Vagina (tissue), 2 donors: Measurements from ENCODE around the gene ABCB4. TPM values are rescaled to one million over a fixed set of nuclear protein-coding genes. Genes with fewer than 3 reads are reported as not detected.
A peak's percentile ranks its signal among the peaks of the same experiment; 100 is the strongest.

ENCODE experiments used
- DNase-seq, 2 donors: peaks; one replicate each; pipeline ENCODE4 v3.0.0-alpha.2; 2017; ENCODE audit errors: extremely low spot score in 2 of 2
- H3K27ac ChIP-seq: fragments of 200-600 bp; sonication (generic); one replicate; pipeline ENCODE4 v1.5.1; 2019
- H3K27me3 ChIP-seq: fragments of 200-600 bp; sonication (generic); one replicate; pipeline ENCODE4 v1.5.1; 2019
- H3K36me3 ChIP-seq, 2 donors: fragments of 200-600 bp; sonication (generic); one replicate each; pipeline ENCODE4 v1.5.1; 2017 to 2019
- H3K4me1 ChIP-seq: fragments of 200-600 bp; sonication (generic); one replicate; pipeline ENCODE4 v1.5.1; 2019
- H3K4me3 ChIP-seq, 2 donors: fragments of 200-600 bp; sonication (generic); 1 replicate in 1 of 2; 2 replicates in 1 of 2; pipeline ENCODE4 v1.5.1; 2016 to 2019
- H3K9me3 ChIP-seq: fragments of 200-600 bp; sonication (generic); one replicate; pipeline ENCODE4 v1.5.1; 2019
- POLR2A ChIP-seq, 2 donors: fragments of 450-650 bp; IDR thresholded peaks; one replicate each; pipeline ENCODE4 v1.6.1; 2017; ENCODE audit warnings: antibody characterized with exemption in 2 of 2, mild to moderate bottlenecking in 2 of 2, moderate library complexity in 2 of 2
- POLR2AphosphoS5 ChIP-seq, 2 donors: sonication (generic); formaldehyde crosslinking; IDR thresholded peaks; one replicate each; pipeline ENCODE4 v1.9.0; 2017; ENCODE audit warnings: antibody characterized with exemption in 2 of 2, mild to moderate bottlenecking in 2 of 2, low read depth in 1 of 2; ENCODE audit not compliant: insufficient read depth in 1 of 2
- intact Hi-C: fragments of 100-400 bp; cut with DNase I; formaldehyde crosslinking; loops from one replicate; pipeline ENCODE4 v1.15.1; 2023
- total RNA-seq: library from RNA; depleted of rRNA; stranded (reverse); fragments of >200 nt; gene quantifications from one replicate; pipeline ENCODE4 v1.2.3, GENCODE V29; 2016
- TF ChIP-seq, protein P1 (sequence below), 3 experiments: fragments of 450-650 bp in 2 of 3; fragments of 200-600 bp in 1 of 3; sonication (generic) in 1 of 3; IDR thresholded peaks; one replicate each; pipeline ENCODE4 v1.5.1; 2017 to 2019; ENCODE audit warnings: antibody characterized with exemption in 3 of 3, mild to moderate bottlenecking in 2 of 3, moderate library complexity in 2 of 3

Gene ABCB4
- total RNA-seq, 1 donor from 2014 or later = 0.49 TPM

DNA sequence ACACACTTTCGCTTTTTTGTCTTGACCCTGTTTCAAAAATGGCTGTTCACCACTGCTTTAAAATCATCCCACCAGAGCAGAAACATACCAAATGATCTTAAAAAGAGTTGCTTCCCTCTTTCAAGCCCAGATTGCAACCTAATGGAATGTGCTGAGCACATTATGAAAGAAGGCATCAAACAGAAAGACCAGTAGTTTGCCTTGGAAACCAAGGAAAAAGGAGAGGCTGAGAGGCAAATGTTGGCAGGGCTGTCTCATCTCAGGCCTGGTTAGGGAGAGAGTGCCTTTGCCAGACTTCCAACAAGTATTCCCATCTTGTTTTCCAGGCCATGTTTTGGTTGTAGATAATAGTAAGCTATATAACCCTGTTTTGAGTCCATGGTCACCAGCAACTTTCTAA, 64.3 kb downstream of the ABCB4 start:
- Histone ChIP-seq H3K27ac (no peak overlapping the region), H3K36me3 (no peaks in the 10 kb centered on the region), H3K4me3 (no peak overlapping the region), H3K9me3 (no peaks in the 10 kb centered on the region), H3K4me1 (peaks cover 20% of the 10 kb centered on the region), H3K27me3 (no peaks in the 10 kb centered on the region)
- no peak for DNase-seq
- intact Hi-C loops = no loop called here
- TF ChIP-seq POLR2A (IDR thresholded peaks at IDR 0.05) (no peak), POLR2AphosphoS5 (IDR thresholded peaks at IDR 0.05; ENCODE audit: insufficient read depth in 1 of 2, low read depth in 1 of 2) (no peak)
- TF ChIP-seq, protein P1, sequence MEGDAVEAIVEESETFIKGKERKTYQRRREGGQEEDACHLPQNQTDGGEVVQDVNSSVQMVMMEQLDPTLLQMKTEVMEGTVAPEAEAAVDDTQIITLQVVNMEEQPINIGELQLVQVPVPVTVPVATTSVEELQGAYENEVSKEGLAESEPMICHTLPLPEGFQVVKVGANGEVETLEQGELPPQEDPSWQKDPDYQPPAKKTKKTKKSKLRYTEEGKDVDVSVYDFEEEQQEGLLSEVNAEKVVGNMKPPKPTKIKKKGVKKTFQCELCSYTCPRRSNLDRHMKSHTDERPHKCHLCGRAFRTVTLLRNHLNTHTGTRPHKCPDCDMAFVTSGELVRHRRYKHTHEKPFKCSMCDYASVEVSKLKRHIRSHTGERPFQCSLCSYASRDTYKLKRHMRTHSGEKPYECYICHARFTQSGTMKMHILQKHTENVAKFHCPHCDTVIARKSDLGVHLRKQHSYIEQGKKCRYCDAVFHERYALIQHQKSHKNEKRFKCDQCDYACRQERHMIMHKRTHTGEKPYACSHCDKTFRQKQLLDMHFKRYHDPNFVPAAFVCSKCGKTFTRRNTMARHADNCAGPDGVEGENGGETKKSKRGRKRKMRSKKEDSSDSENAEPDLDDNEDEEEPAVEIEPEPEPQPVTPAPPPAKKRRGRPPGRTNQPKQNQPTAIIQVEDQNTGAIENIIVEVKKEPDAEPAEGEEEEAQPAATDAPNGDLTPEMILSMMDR (IDR thresholded peaks at IDR 0.05) = no peak

DNA sequence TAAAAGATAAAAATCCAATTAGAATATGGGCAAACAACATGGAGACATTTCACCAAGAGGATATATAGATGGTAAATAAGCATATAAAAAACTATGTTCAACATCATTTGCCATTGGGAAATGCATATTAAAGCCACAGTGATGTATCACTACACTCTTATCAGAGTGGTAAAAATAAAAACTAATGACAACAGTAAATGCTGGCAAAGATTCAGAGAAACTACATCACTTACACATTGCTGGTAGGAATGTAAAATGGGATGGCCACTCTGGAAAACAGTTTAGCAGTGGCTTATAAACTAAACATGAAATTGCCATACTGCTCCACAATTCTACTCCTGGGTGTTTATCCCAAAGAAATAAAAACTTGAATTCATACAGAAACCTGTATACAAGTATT, 70.8 kb downstream of the ABCB4 start:
- no peaks in the 10 kb centered on the region for H3K27me3 ChIP-seq
- intact Hi-C loops = no loop called here
- DNase-seq = no peak
- no peaks in the 10 kb centered on the region for H3K4me1 ChIP-seq
- no peak overlapping the region for H3K27ac ChIP-seq
- H3K4me3 ChIP-seq = no peak overlapping the region
- no peaks in the 10 kb centered on the region for H3K9me3 ChIP-seq
- no peaks in the 10 kb centered on the region for H3K36me3 ChIP-seq
- TF ChIP-seq, protein P1 (IDR thresholded peaks at IDR 0.05) = no peak
- no peak for TF ChIP-seq POLR2A (IDR thresholded peaks at IDR 0.05)
- TF ChIP-seq POLR2AphosphoS5 (IDR thresholded peaks at IDR 0.05; ENCODE audit: insufficient read depth in 1 of 2, low read depth in 1 of 2) = no peak

DNA sequence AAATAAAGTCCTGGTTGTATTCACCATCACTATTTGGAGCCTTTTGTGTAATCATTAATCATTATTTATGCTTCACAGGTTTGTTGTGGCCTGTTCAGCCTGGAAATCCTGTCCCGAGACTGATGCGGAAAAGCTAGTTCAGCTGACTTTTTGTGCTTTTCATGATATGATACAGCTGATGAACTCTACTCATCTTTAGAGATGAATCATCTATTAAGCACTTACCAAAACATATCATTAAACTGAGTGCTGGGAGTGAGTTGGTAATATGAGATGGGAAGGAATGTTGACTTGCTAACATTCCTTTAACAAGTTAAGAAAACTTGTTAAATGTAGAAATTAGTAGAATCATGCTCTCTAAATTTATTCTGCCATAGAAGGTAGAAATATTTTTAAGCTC, 77.0 kb downstream of the ABCB4 start:
- DNase-seq = no peak
- Histone ChIP-seq H3K9me3 (no peaks in the 10 kb centered on the region), H3K36me3 (peaks cover 0 to 21% of the 10 kb centered on the region in 2 donors), H3K27me3 (no peaks in the 10 kb centered on the region), H3K4me3 (no peak overlapping the region), H3K4me1 (peaks cover 9% of the 10 kb centered on the region), H3K27ac (no peak overlapping the region)
- TF ChIP-seq POLR2AphosphoS5 (IDR thresholded peaks at IDR 0.05; ENCODE audit: insufficient read depth in 1 of 2, low read depth in 1 of 2) = peak in 1 of 2 donors; percentile 31
- no peak for TF ChIP-seq POLR2A (IDR thresholded peaks at IDR 0.05)
- intact Hi-C loops = no loop called here

DNA sequence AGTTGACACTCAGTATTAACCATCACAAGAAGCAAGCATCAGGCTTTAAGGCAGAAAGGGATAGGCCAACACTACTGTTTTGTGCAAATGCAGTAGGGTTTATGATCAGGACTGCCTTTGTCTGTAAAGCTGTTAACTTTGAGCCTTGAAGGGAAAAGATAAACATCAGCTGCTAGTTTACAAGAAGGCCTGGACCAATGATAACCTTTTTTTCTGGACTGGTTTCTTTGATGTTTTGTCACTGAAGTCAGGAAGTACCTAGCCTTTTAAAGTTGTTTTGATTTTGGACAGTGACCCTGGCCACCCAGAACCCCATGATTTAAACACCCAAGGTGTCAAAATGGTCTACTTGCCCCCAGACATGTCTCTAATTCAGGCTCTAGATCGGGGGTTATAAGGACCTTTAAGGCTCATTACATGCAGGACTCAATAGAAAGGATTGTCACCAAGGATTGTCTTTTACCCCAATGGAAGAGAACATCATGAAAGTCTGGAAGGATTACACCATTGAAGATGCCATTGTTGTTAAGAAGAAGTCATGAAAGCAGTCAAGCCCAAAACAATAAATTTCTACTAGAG, 79.9 kb downstream of the ABCB4 start:
- DNase-seq = no peak

DNA sequence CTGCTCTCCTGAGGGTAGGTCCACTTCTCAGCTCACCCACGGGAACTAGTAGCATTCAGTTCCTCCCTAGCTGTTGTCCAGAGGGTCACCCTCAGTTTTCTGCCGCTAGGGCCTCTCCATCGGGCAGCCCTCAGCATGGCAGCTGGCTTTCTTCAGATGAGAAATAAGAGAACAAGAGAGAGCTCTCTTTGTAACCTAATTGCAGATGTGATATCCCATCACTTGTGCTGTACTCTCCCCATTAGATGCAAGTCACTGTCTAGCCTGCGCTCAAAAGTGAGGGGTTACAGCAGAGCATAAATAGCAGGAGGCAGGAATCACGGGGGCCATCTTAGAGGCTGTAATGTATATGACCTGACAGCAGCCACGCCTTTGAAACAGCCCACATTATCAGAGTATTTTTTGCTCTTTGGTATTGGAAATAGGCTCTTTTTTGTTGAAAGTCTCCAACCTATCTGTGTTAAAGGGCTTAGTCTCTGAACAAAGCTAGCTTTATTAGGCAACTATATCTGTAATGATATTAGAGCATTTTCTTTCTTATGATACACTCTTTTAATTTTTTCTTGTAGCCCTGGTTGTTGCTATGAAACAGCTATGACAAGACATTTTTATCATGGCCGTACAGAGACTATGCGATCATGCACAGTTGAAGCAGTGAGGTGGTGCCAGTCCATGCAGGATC, 84.3 kb downstream of the ABCB4 start:
- H3K9me3 ChIP-seq = no peaks in the 10 kb centered on the region
- intact Hi-C loops = no loop called here
- no peak overlapping the region for H3K27ac ChIP-seq
- no peaks in the 10 kb centered on the region for H3K27me3 ChIP-seq
- DNase-seq = no peak
- TF ChIP-seq POLR2AphosphoS5 (IDR thresholded peaks at IDR 0.05; ENCODE audit: insufficient read depth in 1 of 2, low read depth in 1 of 2) (no peak), POLR2A (IDR thresholded peaks at IDR 0.05) (no peak)
- TF ChIP-seq, protein P1 (IDR thresholded peaks at IDR 0.05) = no peak
- H3K4me1 ChIP-seq = no peaks in the 10 kb centered on the region
- peaks cover 0 to 37% of the 10 kb centered on the region in 2 donors for H3K36me3 ChIP-seq
- H3K4me3 ChIP-seq = no peak overlapping the region

More for the DNA sequence above, 79.9 kb downstream of the ABCB4 start:
- intact Hi-C loops = no loop called here
- H3K4me3 ChIP-seq = no peak overlapping the region
- TF ChIP-seq POLR2A (IDR thresholded peaks at IDR 0.05) (no peak), POLR2AphosphoS5 (IDR thresholded peaks at IDR 0.05; ENCODE audit: insufficient read depth in 1 of 2, low read depth in 1 of 2) (no peak)
- TF ChIP-seq, protein P1 (IDR thresholded peaks at IDR 0.05) = no peak
- H3K9me3 ChIP-seq = no peaks in the 10 kb centered on the region
- no peaks in the 10 kb centered on the region for H3K27me3 ChIP-seq
- peaks cover 0 to 34% of the 10 kb centered on the region in 2 donors for H3K36me3 ChIP-seq
- H3K27ac ChIP-seq = no peak overlapping the region
- peaks cover 9% of the 10 kb centered on the region for H3K4me1 ChIP-seq
